IMR-90 (cell line): Measurements from ENCODE around the gene OSMR. TPM values are rescaled to one million over a fixed set of nuclear protein-coding genes. Genes with fewer than 3 reads are reported as not detected.

Experiments used
- ATAC-seq: fragments of 200-7000 bp; cut with Tn5 transposase; 2 replicates; pipeline ENCODE4 v1.9.1; 2020; ENCODE audit warnings: low read depth, mild to moderate bottlenecking, moderate library complexity
- BruUV-seq: library from RNA; stranded (reverse); fragments of 400-500 nt; replicated peaks from 2 replicates; lab custom pipeline; 2021; lab: Mats Ljungman, UMichigan
- CTCF ChIA-PET: fragments of 300-600 bp; formaldehyde crosslinking; extraction: SDS; loops from one replicate; lab custom pipeline; 2021; ENCODE audit warnings: antibody characterized with exemption; lab: Yijun Ruan, JAX
- POLR2A ChIA-PET: fragments of 300-600 bp; sonication (Branson Sonifier 250); formaldehyde crosslinking; loops from one replicate; lab custom pipeline; 2022; ENCODE audit warnings: antibody characterized with exemption; ENCODE audit not compliant: unreplicated experiment; lab: Charles Lee
- DNase-seq: peaks from one replicate; pipeline ENCODE4 v3.0.0; 2013
- H2AFZ ChIP-seq: replicated peaks from 2 replicates; pipeline ENCODE3; 2013; ENCODE audit warnings: low read length, mild to moderate bottlenecking; ENCODE audit not compliant: poor library complexity
- H2AK5ac ChIP-seq: 2 replicates; pipeline ENCODE4 v1.6.1; 2013; ENCODE audit warnings: low read depth, low read length, inconsistent platforms
- H2AK9ac ChIP-seq: replicated peaks from 2 replicates; pipeline ENCODE3; 2013; ENCODE audit warnings: mild to moderate bottlenecking, low read depth, low read length, moderate library complexity; ENCODE audit not compliant: poor library complexity
- H2BK120ac ChIP-seq: 2 replicates; pipeline ENCODE4 v1.6.1; 2013; ENCODE audit warnings: low read depth, low read length, inconsistent platforms
- H2BK15ac ChIP-seq: 3 replicates; pipeline ENCODE4 v1.6.1; 2013; ENCODE audit warnings: low read depth, low read length, inconsistent platforms
- H2BK20ac ChIP-seq: 2 replicates; pipeline ENCODE4 v1.6.1; 2013; ENCODE audit warnings: low read depth, mild to moderate bottlenecking, inconsistent platforms, low read length, moderate library complexity
- H2BK5ac ChIP-seq: 2 replicates; pipeline ENCODE4 v1.6.1; 2013; ENCODE audit warnings: mild to moderate bottlenecking, low read depth, low read length, inconsistent platforms; ENCODE audit not compliant: poor library complexity, severe bottlenecking
- H3K14ac ChIP-seq: replicated peaks from 2 replicates; pipeline ENCODE4 v1.6.1; 2013; ENCODE audit warnings: low read depth, low read length, inconsistent platforms
- H3K18ac ChIP-seq: 2 replicates; pipeline ENCODE4 v1.6.1; 2013; ENCODE audit warnings: low read depth, low read length, control low read depth
- H3K23ac ChIP-seq: 2 replicates; pipeline ENCODE4 v1.6.1; 2013; ENCODE audit warnings: low read depth, low read length, inconsistent platforms
- H3K27ac ChIP-seq: 2 replicates; pipeline ENCODE4 v1.5.1; 2013; ENCODE audit warnings: mild to moderate bottlenecking, control low read depth, low read length; ENCODE audit not compliant: insufficient read depth
- H3K27me3 ChIP-seq: 2 replicates; pipeline ENCODE4 v1.6.1; 2013; ENCODE audit warnings: low read length; ENCODE audit not compliant: control insufficient read depth, insufficient read depth
- H3K36me3 ChIP-seq: 2 replicates; pipeline ENCODE4 v1.6.1; 2013; ENCODE audit warnings: low read length, mixed read lengths; ENCODE audit not compliant: control insufficient read depth, insufficient read depth
- H3K4ac ChIP-seq: 2 replicates; pipeline ENCODE4 v1.6.1; 2013; ENCODE audit warnings: low read depth, low read length, inconsistent platforms
- H3K4me1 ChIP-seq: 2 replicates; pipeline ENCODE4 v1.6.1; 2013; ENCODE audit warnings: low read length, mixed read lengths; ENCODE audit not compliant: control insufficient read depth, insufficient read depth
- H3K4me2 ChIP-seq: 2 replicates; pipeline ENCODE4 v1.6.1; 2013; ENCODE audit warnings: low read depth, mild to moderate bottlenecking, control low read depth, low read length, moderate library complexity
- H3K4me3 ChIP-seq: 2 replicates; pipeline ENCODE4 v1.5.1; 2013; ENCODE audit warnings: low read depth, mild to moderate bottlenecking, control low read depth, low read length, moderate library complexity; ENCODE audit not compliant: insufficient read depth
- H3K56ac ChIP-seq: 2 replicates; pipeline ENCODE4 v1.6.1; 2013; ENCODE audit warnings: low read length, inconsistent platforms; ENCODE audit not compliant: insufficient read depth; ENCODE audit errors: extremely low read depth
- H3K79me1 ChIP-seq, 2 experiments: 2 replicates each; pipeline ENCODE4 v1.6.1; 2013; ENCODE audit warnings: low read length in 2 of 2, inconsistent platforms in 1 of 2, low read depth in 1 of 2
- H3K9ac ChIP-seq: 2 replicates; pipeline ENCODE4 v1.6.1; 2013; ENCODE audit warnings: low read depth, low read length, control low read depth
- H3K9me1 ChIP-seq: 2 replicates; pipeline ENCODE4 v1.6.1; 2013; ENCODE audit warnings: low read length, inconsistent platforms; ENCODE audit not compliant: insufficient read depth
- H3K9me3 ChIP-seq: 2 replicates; pipeline ENCODE4 v1.6.1; 2013; ENCODE audit warnings: low read length; ENCODE audit not compliant: control insufficient read depth, insufficient read depth
- H4K20me1 ChIP-seq: 2 replicates; pipeline ENCODE4 v1.6.1; 2013; ENCODE audit warnings: low read length, inconsistent platforms; ENCODE audit not compliant: insufficient read depth
- H4K5ac ChIP-seq: 2 replicates; pipeline ENCODE4 v1.6.1; 2013; ENCODE audit warnings: mild to moderate bottlenecking, low read depth, low read length, control low read depth
- H4K8ac ChIP-seq, 2 experiments: 2 replicates each; pipeline ENCODE4 v1.6.1; 2013; ENCODE audit warnings: low read depth in 2 of 2, low read length in 2 of 2, control low read depth in 1 of 2, inconsistent platforms in 1 of 2
- H4K91ac ChIP-seq: 2 replicates; pipeline ENCODE4 v1.6.1; 2013; ENCODE audit warnings: low read depth, low read length, inconsistent platforms; ENCODE audit not compliant: insufficient read depth
- MAZ ChIP-seq: IDR thresholded peaks from 2 replicates; pipeline ENCODE4 v1.6.1; 2012; ENCODE audit warnings: low read depth, mild to moderate bottlenecking, low read length, improper control_type of control experiment, moderate library complexity, borderline replicate concordance
- POLR2A ChIP-seq: IDR thresholded peaks from 2 replicates; pipeline ENCODE4 v1.6.1; 2012; ENCODE audit warnings: mild to moderate bottlenecking, low read depth, low read length
- WGBS, 2 experiments: methylation state at CpG; one replicate each; pipeline versions ENCODE4 v1.1.5 to v1.1.7; 2013; ENCODE audit warnings: missing lambda C conversion rate in 2 of 2; ENCODE audit not compliant: insufficient read length in 1 of 2; ENCODE audit errors: extremely low coverage in 2 of 2; 5-methylcytosine and 5-hydroxymethylcytosine counted together
- dilution Hi-C: fragments of 300-500 bp; cut with HindIII; formaldehyde crosslinking; loops from one replicate; pipeline ENCODE4 v1.14.3; 2018; ENCODE audit warnings: low sequenced_read_pairs; ENCODE audit not compliant: unreplicated experiment
- in situ Hi-C: fragments of 300-500 bp; cut with MboI; formaldehyde crosslinking; loops from 3 replicates; pipeline ENCODE4 v1.14.3; 2019; ENCODE audit warnings: low sequenced_read_pairs, inconsistent platforms, mixed read lengths
- intact Hi-C: fragments of 100-400 bp; cut with micrococcal nuclease; formaldehyde crosslinking; loops from 2 replicates; pipeline ENCODE4 v1.10.0; 2022
- polyA plus RNA-seq, 3 experiments: library from polyadenylated mRNA; depleted of rRNA; stranded (reverse); fragments of >200 nt; gene quantifications; 2 replicates each; pipeline ENCODE4 v1.2.3, GENCODE V29; 2012; ENCODE audit warnings: low replicate concordance in 1 of 3
- total RNA-seq: library from RNA; depleted of rRNA; stranded (reverse); fragments of >200 nt; gene quantifications from 2 replicates; pipeline ENCODE4 v1.2.3, GENCODE V29; 2012
- TF ChIP-seq, protein P1 (sequence below): conservative IDR thresholded peaks from 2 replicates; pipeline ENCODE4 v1.5.1; 2012; ENCODE audit warnings: mild to moderate bottlenecking, low read depth, low read length, improper control_type of control experiment

Gene OSMR
- total and polyA plus RNA-seq, 2 of the 4 experiments (the other 2 are of a cell fraction), result 41.6 to 48.7 TPM

DNA sequence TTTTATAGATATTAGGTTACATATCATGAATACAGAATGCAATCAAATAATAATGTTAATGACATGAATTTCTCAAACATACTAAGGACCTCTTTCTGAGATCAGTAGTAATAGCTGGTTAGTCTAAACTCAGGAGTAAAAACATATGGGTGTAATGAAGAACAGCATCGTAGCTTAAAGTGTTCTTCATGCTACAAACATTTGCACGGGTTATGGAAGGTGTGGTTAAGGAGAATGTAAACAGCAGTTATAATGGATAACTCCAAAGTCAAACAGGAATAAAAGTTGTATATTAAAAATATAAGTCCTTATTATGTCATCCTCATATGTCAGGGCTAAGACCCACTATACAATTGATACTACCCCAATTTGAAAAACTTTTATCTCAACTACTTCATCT lies 115.9 kb downstream of the OSMR start:
- no peaks in the 10 kb centered on the region for H3K27me3 ChIP-seq
- H3K23ac ChIP-seq, result no peak overlapping the region
- H2BK15ac ChIP-seq, result no peak overlapping the region
- no peak overlapping the region for H3K4me3 ChIP-seq
- no peak overlapping the region for H3K18ac ChIP-seq
- H2AK9ac ChIP-seq, result no peak overlapping the region
- H3K27ac ChIP-seq, result no peak overlapping the region
- no peaks in the 10 kb centered on the region for H3K9me1 ChIP-seq
- H3K14ac ChIP-seq, result no peak overlapping the region
- intact Hi-C loops, result no loop called here
- H3K4ac ChIP-seq, result no peak overlapping the region
- H2BK5ac ChIP-seq, result no peak overlapping the region
- dilution Hi-C loops, result no loop called here
- no peaks in the 10 kb centered on the region for H3K9me3 ChIP-seq
- H4K8ac ChIP-seq, result no peak overlapping the region
- H3K4me2 ChIP-seq, result no peak overlapping the region
- no peak overlapping the region for H2BK120ac ChIP-seq
- H2AK5ac ChIP-seq, result no peak overlapping the region
- DNase-seq, result no peak
- in situ Hi-C loops, result no loop called here
- H4K91ac ChIP-seq, result no peak overlapping the region
- no CpG with 5 or more reads among the region's 2 CpGs for WGBS, 2 experiments
- H2AFZ ChIP-seq, result no peak overlapping the region
- TF ChIP-seq, protein P1, sequence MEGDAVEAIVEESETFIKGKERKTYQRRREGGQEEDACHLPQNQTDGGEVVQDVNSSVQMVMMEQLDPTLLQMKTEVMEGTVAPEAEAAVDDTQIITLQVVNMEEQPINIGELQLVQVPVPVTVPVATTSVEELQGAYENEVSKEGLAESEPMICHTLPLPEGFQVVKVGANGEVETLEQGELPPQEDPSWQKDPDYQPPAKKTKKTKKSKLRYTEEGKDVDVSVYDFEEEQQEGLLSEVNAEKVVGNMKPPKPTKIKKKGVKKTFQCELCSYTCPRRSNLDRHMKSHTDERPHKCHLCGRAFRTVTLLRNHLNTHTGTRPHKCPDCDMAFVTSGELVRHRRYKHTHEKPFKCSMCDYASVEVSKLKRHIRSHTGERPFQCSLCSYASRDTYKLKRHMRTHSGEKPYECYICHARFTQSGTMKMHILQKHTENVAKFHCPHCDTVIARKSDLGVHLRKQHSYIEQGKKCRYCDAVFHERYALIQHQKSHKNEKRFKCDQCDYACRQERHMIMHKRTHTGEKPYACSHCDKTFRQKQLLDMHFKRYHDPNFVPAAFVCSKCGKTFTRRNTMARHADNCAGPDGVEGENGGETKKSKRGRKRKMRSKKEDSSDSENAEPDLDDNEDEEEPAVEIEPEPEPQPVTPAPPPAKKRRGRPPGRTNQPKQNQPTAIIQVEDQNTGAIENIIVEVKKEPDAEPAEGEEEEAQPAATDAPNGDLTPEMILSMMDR, result no peak
- no peak for TF ChIP-seq POLR2A
- TF ChIP-seq MAZ, result no peak
- ChIA-PET POLR2A (no interaction called here), CTCF (interaction anchor here (1.0 kb wide), 1 partner anchor 8 kb away, joined by 7 read pairs; no protein-coding TSS in a partner anchor)
- H3K9ac ChIP-seq, result no peak overlapping the region
- H3K36me3 ChIP-seq, result peaks cover 30% of the 10 kb centered on the region
- H3K79me1 ChIP-seq, result peaks cover 2 to 3% of the 10 kb centered on the region in 2 experiments; a peak in 2 of 4 replicates
- no peak overlapping the region for H2BK20ac ChIP-seq
- no peaks in the 10 kb centered on the region for H3K4me1 ChIP-seq
- H4K20me1 ChIP-seq, result no peaks in the 10 kb centered on the region
- H3K56ac ChIP-seq, result no peak overlapping the region
- no TSS peak for BruUV-seq
- H4K5ac ChIP-seq, result no peak overlapping the region
- no peak for ATAC-seq
